Ishikawa (cell line): ENCODE data around the gene LTBP3.

ENCODE experiments used
- CEBPB ChIP-seq: IDR thresholded peaks from 2 replicates; pipeline ENCODE4 v1.6.1; 2012
- CREB1 ChIP-seq: IDR thresholded peaks from 2 replicates; pipeline ENCODE4 v1.6.1; 2012; ENCODE audit warnings: low read depth
- EGR1 ChIP-seq: IDR thresholded peaks from 2 replicates; pipeline ENCODE4 v1.6.1; 2012
- EP300 ChIP-seq: IDR thresholded peaks from 2 replicates; pipeline ENCODE4 v1.6.1; 2012; ENCODE audit warnings: borderline replicate concordance
- FOXM1 ChIP-seq: IDR thresholded peaks from 2 replicates; pipeline ENCODE4 v1.6.1; 2012; ENCODE audit warnings: low read depth, borderline replicate concordance
- MAX ChIP-seq: IDR thresholded peaks from 2 replicates; pipeline ENCODE4 v1.6.1; 2012
- NFIC ChIP-seq: IDR thresholded peaks from 2 replicates; pipeline ENCODE4 v1.6.1; 2012
- RAD21 ChIP-seq: IDR thresholded peaks from 2 replicates; pipeline ENCODE4 v1.6.1; 2012; ENCODE audit warnings: low read depth
- REST ChIP-seq: IDR thresholded peaks from 2 replicates; pipeline ENCODE4 v1.6.1; 2012; ENCODE audit warnings: low read depth, mild to moderate bottlenecking
- TAF1 ChIP-seq: IDR thresholded peaks from 2 replicates; pipeline ENCODE4 v1.6.1; 2012; ENCODE audit warnings: low read depth, mild to moderate bottlenecking
- TCF12 ChIP-seq: IDR thresholded peaks from 2 replicates; pipeline ENCODE4 v1.6.1; 2012; ENCODE audit warnings: low read depth
- TEAD4 ChIP-seq: IDR thresholded peaks from 2 replicates; pipeline ENCODE4 v1.6.1; 2012
- USF1 ChIP-seq: IDR thresholded peaks from 2 replicates; pipeline ENCODE4 v1.6.1; 2012
- YY1 ChIP-seq: IDR thresholded peaks from 2 replicates; pipeline ENCODE4 v1.6.1; 2012; ENCODE audit warnings: low read depth
- ZBTB7A ChIP-seq: IDR thresholded peaks from 2 replicates; pipeline ENCODE4 v1.6.1; 2012; ENCODE audit warnings: low read depth

LTBP3 gene

GRCh38 chr11:65581928-65582327 lies 23.8 kb upstream of the LTBP3 start:
- no peak for TF ChIP-seq YY1
- no peak for TF ChIP-seq RAD21

GRCh38 chr11:65580756-65581155 lies 22.6 kb upstream of the LTBP3 start:
- TF ChIP-seq EP300 (no peak), REST (no peak), TEAD4 (no peak), MAX (no peak), EGR1 (no peak), NFIC (no peak), TCF12 (no peak), CEBPB (no peak), TAF1 (no peak)

- TF ChIP-seq FOXM1 (no peak), USF1 (no peak), TEAD4 (no peak), RAD21 (no peak), TAF1 (no peak), TCF12 (no peak), NFIC (no peak), CEBPB (no peak), REST (no peak), EGR1 (no peak), YY1 (no peak), CREB1 (no peak), ZBTB7A (no peak), MAX (no peak), EP300 (no peak)
Observed at GRCh38 chr11:65580031-65580692, 22.0 kb upstream of the LTBP3 start.

GRCh38 chr11:65579291-65579690 lies 21.1 kb upstream of the LTBP3 start:
- TF ChIP-seq CEBPB (no peak), EGR1 (no peak)

GRCh38 chr11:65578667-65579066 lies 20.5 kb upstream of the LTBP3 start:
- TF ChIP-seq NFIC, result no peak
- no peak for TF ChIP-seq CEBPB
- TF ChIP-seq RAD21, result no peak
- TF ChIP-seq USF1, result no peak
- no peak for TF ChIP-seq EP300

- TF ChIP-seq CEBPB (no peak), MAX (no peak), EP300 (no peak)
Observed at GRCh38 chr11:65578134-65578533, 20.0 kb upstream of the LTBP3 start.

- TF ChIP-seq ZBTB7A (no peak), EP300 (no peak), MAX (no peak), FOXM1 (no peak), NFIC (no peak), TCF12 (no peak), TEAD4 (no peak), YY1 (no peak), EGR1 (no peak), RAD21 (no peak), CREB1 (no peak), CEBPB (no peak), USF1 (no peak), REST (no peak), TAF1 (no peak)
Observed at GRCh38 chr11:65577756-65578109, 19.6 kb upstream of the LTBP3 start.
